ENCODE data around the gene VPS8. TPM values are rescaled to one million over a fixed set of nuclear protein-coding genes. Genes with fewer than 3 reads are reported as not detected.

VPS8 gene
- total and polyA plus RNA-seq, 8 donors, result 41.5 to 114 (median 51.3) TPM

DNA sequence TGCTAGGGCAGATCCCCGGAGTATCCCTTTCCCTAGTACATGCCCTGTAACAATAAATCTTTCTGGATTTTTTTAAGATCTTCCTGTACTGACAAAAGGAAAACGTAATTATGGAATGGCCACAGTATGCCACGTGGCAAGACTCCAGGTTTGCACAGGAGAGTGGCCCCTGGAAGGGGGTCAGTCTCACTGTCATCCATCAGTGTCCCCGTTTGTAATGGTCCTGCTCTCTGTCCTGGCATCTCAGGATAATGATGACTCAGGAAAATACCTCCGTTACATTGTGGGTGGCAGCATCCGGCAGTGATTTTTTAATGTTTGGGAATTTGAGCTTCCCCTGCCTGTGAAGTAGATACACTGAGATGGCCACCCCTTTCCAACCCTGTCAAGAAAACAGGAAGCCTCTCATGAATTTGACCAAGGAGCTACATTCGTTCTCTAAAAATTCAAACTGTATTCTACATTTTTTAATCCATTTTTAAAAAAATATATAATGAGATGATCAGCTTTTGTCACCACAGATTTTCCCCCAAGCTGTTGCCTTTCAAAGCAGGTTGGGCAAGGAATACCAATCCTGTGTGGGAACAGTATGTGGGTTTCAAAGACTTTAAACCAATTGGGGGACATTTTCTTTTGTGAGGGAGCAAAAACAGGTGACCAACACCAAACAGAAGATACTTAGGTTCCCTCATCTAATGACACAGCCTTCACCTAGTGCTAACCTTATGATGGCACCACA, 230.5 kb downstream of the VPS8 start:
- DNase-seq (no peak), ATAC-seq (no peak)
- peaks cover 0 to under 1% of the 10 kb centered on the region in 2 donors for H3K9me3 ChIP-seq
- peaks cover 0 to 4% of the 10 kb centered on the region in 2 donors for H3K36me3 ChIP-seq
- H3K4me1 ChIP-seq, result peaks cover 0 to 5% of the 10 kb centered on the region in 2 donors
- TF ChIP-seq, protein P1, sequence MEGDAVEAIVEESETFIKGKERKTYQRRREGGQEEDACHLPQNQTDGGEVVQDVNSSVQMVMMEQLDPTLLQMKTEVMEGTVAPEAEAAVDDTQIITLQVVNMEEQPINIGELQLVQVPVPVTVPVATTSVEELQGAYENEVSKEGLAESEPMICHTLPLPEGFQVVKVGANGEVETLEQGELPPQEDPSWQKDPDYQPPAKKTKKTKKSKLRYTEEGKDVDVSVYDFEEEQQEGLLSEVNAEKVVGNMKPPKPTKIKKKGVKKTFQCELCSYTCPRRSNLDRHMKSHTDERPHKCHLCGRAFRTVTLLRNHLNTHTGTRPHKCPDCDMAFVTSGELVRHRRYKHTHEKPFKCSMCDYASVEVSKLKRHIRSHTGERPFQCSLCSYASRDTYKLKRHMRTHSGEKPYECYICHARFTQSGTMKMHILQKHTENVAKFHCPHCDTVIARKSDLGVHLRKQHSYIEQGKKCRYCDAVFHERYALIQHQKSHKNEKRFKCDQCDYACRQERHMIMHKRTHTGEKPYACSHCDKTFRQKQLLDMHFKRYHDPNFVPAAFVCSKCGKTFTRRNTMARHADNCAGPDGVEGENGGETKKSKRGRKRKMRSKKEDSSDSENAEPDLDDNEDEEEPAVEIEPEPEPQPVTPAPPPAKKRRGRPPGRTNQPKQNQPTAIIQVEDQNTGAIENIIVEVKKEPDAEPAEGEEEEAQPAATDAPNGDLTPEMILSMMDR (IDR thresholded peaks at IDR 0.05), result no peak
- no peak overlapping the region for H3K4me3 ChIP-seq
- H3K27ac ChIP-seq, result no peak overlapping the region
- H3K27me3 ChIP-seq, result no peaks in the 10 kb centered on the region
- intact Hi-C loops (cut with DNase I), result no loop called here

DNA sequence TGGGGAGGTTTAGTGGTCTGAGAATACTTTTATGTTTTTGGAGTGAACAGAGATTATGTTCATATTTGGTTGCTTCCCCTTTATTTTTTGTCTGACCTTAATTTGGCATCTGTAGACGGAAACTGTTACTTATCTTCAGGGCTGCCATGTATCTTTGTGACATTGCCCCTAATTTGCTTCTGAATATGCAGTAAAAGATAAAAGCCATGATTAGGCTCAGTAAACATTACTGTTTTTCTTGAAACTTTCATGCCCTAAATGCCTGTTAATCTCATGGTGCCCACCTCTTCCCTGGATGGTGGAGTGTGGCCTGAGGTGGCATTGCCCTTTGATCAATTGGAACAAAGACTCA, 234.2 kb downstream of the VPS8 start:
- DNase-seq, result no peak
- peaks cover 0 to 39% of the 10 kb centered on the region in 2 donors for H3K36me3 ChIP-seq
- no peak for ATAC-seq
- H3K9me3 ChIP-seq, result no peaks in the 10 kb centered on the region
- intact Hi-C loops (cut with DNase I), result no loop called here
- no peaks in the 10 kb centered on the region for H3K27me3 ChIP-seq
- no peak overlapping the region for H3K4me3 ChIP-seq
- H3K4me1 ChIP-seq, result peaks cover 0 to 5% of the 10 kb centered on the region in 2 donors
- peak overlapping the region; percentile 33 to 53 for H3K27ac ChIP-seq
- TF ChIP-seq, protein P1 (IDR thresholded peaks at IDR 0.05), result no peak

DNA sequence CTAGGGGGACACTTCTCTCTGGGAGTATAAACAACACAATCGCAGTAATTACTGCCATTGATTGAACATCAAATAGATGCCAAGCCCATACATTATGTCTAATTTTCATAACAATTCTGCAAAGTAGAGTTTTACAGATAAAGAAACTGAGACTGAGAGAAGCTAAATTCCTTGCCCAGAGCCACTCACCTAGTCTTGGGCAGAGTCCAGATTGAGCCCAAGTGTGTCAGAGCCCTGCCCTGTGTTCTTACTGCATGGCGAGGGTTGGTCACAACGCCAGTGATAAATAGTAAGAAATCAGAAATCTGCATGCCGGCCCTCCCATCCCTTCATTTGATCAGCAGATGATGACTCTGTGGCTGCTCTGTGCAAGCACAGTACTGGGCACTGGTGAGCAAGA, 234.6 kb downstream of the VPS8 start:
- TF ChIP-seq, protein P1 (IDR thresholded peaks at IDR 0.05), result no peak
- ATAC-seq (no peak), DNase-seq (no peak)
- no peaks in the 10 kb centered on the region for H3K27me3 ChIP-seq
- H3K4me3 ChIP-seq, result no peak overlapping the region
- H3K27ac ChIP-seq, result peak overlapping the region in 1 of 2 donors; percentile 53
- no peaks in the 10 kb centered on the region for H3K9me3 ChIP-seq
- H3K36me3 ChIP-seq, result peaks cover 0 to 44% of the 10 kb centered on the region in 2 donors
- H3K4me1 ChIP-seq, result peaks cover 0 to 5% of the 10 kb centered on the region in 2 donors
- intact Hi-C loops (cut with DNase I), result no loop called here

DNA sequence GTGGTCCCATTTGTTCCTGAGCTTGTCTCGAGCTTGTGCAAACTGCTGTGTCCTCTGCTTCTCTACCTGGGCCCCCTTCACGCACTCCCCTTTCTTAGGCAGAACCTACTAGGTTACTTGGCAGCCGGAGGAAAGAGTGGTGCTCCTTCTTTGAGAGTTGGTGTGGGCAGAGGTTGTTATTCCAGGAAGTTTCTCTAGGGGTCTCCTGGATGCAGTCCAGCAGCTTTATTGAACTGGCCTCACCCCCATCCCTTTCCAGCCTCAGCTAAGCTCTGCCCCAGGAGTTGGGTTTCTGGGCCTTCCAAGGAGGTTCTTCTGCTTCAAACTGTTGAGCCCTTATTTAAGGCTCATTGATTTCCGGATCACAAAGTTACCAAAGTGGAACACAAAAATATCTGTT, 237.7 kb downstream of the VPS8 start:
- Histone ChIP-seq H3K27ac (no peak overlapping the region), H3K9me3 (no peaks in the 10 kb centered on the region), H3K4me1 (peaks cover 0 to 5% of the 10 kb centered on the region in 2 donors), H3K36me3 (peaks cover 0 to 75% of the 10 kb centered on the region in 2 donors), H3K4me3 (no peak overlapping the region), H3K27me3 (no peaks in the 10 kb centered on the region)
- TF ChIP-seq, protein P1 (IDR thresholded peaks at IDR 0.05), result no peak
- no peak for DNase-seq
- ATAC-seq, result no peak
- intact Hi-C loops (cut with DNase I), result no loop called here

DNA sequence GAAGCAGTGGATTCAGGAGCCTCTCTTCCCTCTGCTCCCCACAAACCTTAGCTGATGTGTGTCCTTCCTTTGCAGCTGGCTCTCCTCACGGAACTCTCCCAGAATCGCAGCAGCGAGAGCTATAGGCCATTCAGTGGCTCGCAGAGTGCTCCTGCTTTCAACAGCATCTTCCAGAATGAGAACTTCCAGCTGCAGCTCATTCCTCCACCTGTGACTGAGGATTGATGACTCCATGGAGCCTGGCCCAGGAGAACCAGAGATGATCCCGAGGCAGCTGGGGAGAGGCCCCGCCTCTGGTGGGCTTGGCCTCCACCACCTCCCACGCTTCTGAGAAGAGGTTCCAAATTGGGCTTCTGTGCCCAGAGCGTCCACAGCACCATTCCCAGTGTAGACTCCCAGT, 239.8 kb downstream of the VPS8 start:
- TF ChIP-seq, protein P1 (IDR thresholded peaks at IDR 0.05), result no peak
- intact Hi-C loops (cut with DNase I), result no loop called here
- Histone ChIP-seq H3K4me3 (no peak overlapping the region), H3K27ac (no peak overlapping the region), H3K4me1 (no peaks in the 10 kb centered on the region), H3K27me3 (no peaks in the 10 kb centered on the region), H3K36me3 (peaks cover 0 to 88% of the 10 kb centered on the region in 2 donors), H3K9me3 (peaks cover 0 to 3% of the 10 kb centered on the region in 2 donors)
- DNase-seq (no peak), ATAC-seq (no peak)

Measured in left lung (tissue), 10 donors.